MM.1S (cell line): ENCODE results near the gene NTM.

Experiments
- DNase-seq: peaks from one replicate; pipeline ENCODE4 v3.0.0-alpha.2; 2015
- H2AFZ ChIP-seq: fragments of 300-600 bp; sonication (generic); 2 replicates; pipeline ENCODE4 v1.6.0; 2016; ENCODE audit warnings: antibody characterized with exemption, low read length
- H3F3A ChIP-seq: fragments of 300-600 bp; sonication (generic); 2 replicates; pipeline ENCODE4 v1.6.1; 2016; ENCODE audit warnings: mild to moderate bottlenecking, antibody characterized with exemption, low read length, moderate library complexity, mixed read lengths; ENCODE audit not compliant: insufficient read depth
- H3K27ac ChIP-seq: fragments of 300-600 bp; sonication (generic); 2 replicates; pipeline ENCODE4 v1.5.1; 2016; ENCODE audit warnings: mild to moderate bottlenecking, low read length
- H3K27me3 ChIP-seq: fragments of 300-600 bp; sonication (generic); replicated peaks from 2 replicates; pipeline ENCODE4 v1.6.0; 2016; ENCODE audit warnings: low read length; ENCODE audit not compliant: insufficient read depth
- H3K36me3 ChIP-seq: fragments of 300-600 bp; sonication (generic); replicated peaks from 2 replicates; pipeline ENCODE4 v1.6.1; 2016; ENCODE audit warnings: mild to moderate bottlenecking, low read length, mixed read lengths; ENCODE audit not compliant: insufficient read depth
- H3K4me1 ChIP-seq: fragments of 300-600 bp; sonication (generic); 2 replicates; pipeline ENCODE4 v1.6.1; 2016; ENCODE audit warnings: low read length, mixed read lengths
- H3K4me2 ChIP-seq: fragments of 300-600 bp; sonication (generic); 2 replicates; pipeline ENCODE4 v1.6.0; 2016; ENCODE audit warnings: low read depth, low read length
- H3K4me3 ChIP-seq: fragments of 300-600 bp; sonication (generic); 2 replicates; pipeline ENCODE4 v1.5.1; 2016; ENCODE audit warnings: low read length, mixed read lengths
- H3K79me2 ChIP-seq: fragments of 300-600 bp; sonication (generic); 2 replicates; pipeline ENCODE4 v1.6.1; 2016; ENCODE audit warnings: mixed run types, low read length, mixed read lengths
- H3K9ac ChIP-seq: fragments of 300-600 bp; sonication (generic); 2 replicates; pipeline ENCODE4 v1.6.1; 2016; ENCODE audit warnings: low read length, mixed read lengths
- H3K9me2 ChIP-seq: fragments of 300-600 bp; sonication (generic); replicated peaks from 2 replicates; pipeline ENCODE4 v1.6.1; 2016; ENCODE audit warnings: mild to moderate bottlenecking, low read length, mixed read lengths; ENCODE audit not compliant: insufficient read depth
- H3K9me3 ChIP-seq: fragments of 300-600 bp; sonication (generic); replicated peaks from 2 replicates; pipeline ENCODE4 v1.6.1; 2016; ENCODE audit warnings: mild to moderate bottlenecking, low read length, mixed read lengths; ENCODE audit not compliant: insufficient read depth
- H4K20me1 ChIP-seq: fragments of 300-600 bp; sonication (generic); 2 replicates; pipeline ENCODE4 v1.6.1; 2016; ENCODE audit warnings: mild to moderate bottlenecking, low read length, moderate library complexity, mixed read lengths; ENCODE audit not compliant: insufficient read depth
- EZH2 ChIP-seq: fragments of 300-600 bp; sonication (generic); optimal IDR thresholded peaks from 2 replicates; pipeline ENCODE3; 2017; ENCODE audit warnings: low read depth, mild to moderate bottlenecking, antibody characterized with exemption, low read length, mixed read lengths
- EZH2phosphoT487 ChIP-seq: fragments of 300-600 bp; sonication (generic); IDR thresholded peaks from 2 replicates; pipeline ENCODE4 v1.6.1; 2018; ENCODE audit warnings: antibody characterized with exemption, low read length
- TF ChIP-seq, protein P1 (sequence below): fragments of 300-600 bp; sonication (generic); IDR thresholded peaks from 2 replicates; pipeline ENCODE4 v1.5.1; 2016; ENCODE audit warnings: antibody characterized with exemption, low read length, mixed read lengths

Gene NTM

DNA sequence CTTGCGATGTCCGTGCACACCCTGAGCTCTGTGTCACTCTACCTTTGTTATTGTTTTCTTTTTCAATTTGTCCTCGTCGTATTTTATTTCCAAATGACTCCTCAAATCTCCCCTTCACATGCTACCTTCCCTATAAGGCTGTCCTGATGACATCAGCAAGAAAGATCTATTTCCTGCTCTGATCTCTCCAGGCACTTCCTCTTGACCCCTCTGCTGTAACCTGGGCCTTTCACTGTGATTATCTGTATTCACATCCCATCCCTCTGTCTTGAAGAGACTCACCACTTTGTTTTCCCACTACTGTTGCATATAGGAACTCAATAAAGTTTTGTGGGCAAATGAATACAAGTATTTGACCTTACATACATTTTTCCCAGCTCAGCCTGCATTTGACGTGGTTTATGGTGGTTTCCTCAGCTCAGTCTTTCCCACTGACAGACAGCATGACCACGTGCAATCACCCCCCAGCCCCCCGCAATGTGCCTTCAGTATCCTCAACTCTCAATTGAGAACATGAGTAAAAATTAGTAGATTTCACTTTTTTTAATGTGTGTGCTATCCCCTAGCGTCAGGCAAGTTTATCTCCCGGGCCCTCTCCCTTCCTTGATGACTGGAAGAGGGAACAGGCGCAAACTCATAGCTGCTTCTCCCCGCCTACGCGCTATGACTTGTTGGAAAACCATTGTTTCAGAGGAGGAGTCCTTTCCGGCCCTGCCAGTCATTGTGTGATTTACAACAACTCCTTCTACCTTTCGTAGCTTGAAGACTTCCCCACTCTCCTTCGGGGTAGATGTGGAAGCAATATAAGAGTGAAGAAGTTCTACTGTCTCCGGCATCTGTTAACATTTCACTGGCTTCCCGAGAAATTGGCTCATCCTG lies 498.5 kb downstream of the NTM start:
- no peaks in the 10 kb centered on the region for H3K27me3 ChIP-seq
- no peaks in the 10 kb centered on the region for H3K36me3 ChIP-seq
- H3K27ac ChIP-seq: no peak overlapping the region
- no peak for DNase-seq
- no peak overlapping the region for H3K9ac ChIP-seq
- no peak overlapping the region for H2AFZ ChIP-seq
- no peak overlapping the region for H3K4me2 ChIP-seq
- no peaks in the 10 kb centered on the region for H4K20me1 ChIP-seq
- no peaks in the 10 kb centered on the region for H3K9me3 ChIP-seq
- no peaks in the 10 kb centered on the region for H3K4me1 ChIP-seq
- no peak overlapping the region for H3K4me3 ChIP-seq
- H3K9me2 ChIP-seq: no peaks in the 10 kb centered on the region
- H3K79me2 ChIP-seq: no peaks in the 10 kb centered on the region
- H3F3A ChIP-seq: no peaks in the 10 kb centered on the region
- TF ChIP-seq, protein P1, sequence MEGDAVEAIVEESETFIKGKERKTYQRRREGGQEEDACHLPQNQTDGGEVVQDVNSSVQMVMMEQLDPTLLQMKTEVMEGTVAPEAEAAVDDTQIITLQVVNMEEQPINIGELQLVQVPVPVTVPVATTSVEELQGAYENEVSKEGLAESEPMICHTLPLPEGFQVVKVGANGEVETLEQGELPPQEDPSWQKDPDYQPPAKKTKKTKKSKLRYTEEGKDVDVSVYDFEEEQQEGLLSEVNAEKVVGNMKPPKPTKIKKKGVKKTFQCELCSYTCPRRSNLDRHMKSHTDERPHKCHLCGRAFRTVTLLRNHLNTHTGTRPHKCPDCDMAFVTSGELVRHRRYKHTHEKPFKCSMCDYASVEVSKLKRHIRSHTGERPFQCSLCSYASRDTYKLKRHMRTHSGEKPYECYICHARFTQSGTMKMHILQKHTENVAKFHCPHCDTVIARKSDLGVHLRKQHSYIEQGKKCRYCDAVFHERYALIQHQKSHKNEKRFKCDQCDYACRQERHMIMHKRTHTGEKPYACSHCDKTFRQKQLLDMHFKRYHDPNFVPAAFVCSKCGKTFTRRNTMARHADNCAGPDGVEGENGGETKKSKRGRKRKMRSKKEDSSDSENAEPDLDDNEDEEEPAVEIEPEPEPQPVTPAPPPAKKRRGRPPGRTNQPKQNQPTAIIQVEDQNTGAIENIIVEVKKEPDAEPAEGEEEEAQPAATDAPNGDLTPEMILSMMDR: no peak

DNA sequence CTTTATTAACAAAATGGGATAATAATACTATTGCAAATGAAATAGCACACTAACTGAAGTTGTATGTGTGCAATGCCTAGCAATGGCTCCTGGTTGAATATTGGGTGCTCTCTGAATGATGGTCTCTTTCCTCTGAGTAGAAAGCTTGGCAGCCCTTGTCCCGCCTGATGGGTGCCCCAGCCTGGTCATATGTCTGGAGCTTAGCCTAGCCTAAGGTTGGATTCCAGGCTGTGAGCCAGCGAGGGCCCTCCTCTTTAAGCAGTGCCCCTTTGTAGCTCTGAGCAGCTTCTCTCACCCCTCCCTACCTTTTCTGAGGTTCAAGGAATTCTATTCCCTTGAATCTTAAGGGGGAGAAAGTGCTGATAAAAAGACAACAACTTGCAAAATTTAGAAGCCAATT lies 499.9 kb downstream of the NTM start:
- Histone ChIP-seq H3K4me1 (no peaks in the 10 kb centered on the region), H2AFZ (no peak overlapping the region), H3F3A (no peaks in the 10 kb centered on the region), H3K9me2 (no peaks in the 10 kb centered on the region), H3K36me3 (no peaks in the 10 kb centered on the region), H4K20me1 (no peaks in the 10 kb centered on the region), H3K79me2 (no peaks in the 10 kb centered on the region), H3K9me3 (no peaks in the 10 kb centered on the region), H3K4me2 (no peak overlapping the region), H3K27ac (no peak overlapping the region), H3K27me3 (no peaks in the 10 kb centered on the region), H3K9ac (no peak overlapping the region), H3K4me3 (no peak overlapping the region)
- DNase-seq: no peak
- no peak for TF ChIP-seq EZH2
- TF ChIP-seq, protein P1: no peak
- no peak for TF ChIP-seq EZH2phosphoT487

DNA sequence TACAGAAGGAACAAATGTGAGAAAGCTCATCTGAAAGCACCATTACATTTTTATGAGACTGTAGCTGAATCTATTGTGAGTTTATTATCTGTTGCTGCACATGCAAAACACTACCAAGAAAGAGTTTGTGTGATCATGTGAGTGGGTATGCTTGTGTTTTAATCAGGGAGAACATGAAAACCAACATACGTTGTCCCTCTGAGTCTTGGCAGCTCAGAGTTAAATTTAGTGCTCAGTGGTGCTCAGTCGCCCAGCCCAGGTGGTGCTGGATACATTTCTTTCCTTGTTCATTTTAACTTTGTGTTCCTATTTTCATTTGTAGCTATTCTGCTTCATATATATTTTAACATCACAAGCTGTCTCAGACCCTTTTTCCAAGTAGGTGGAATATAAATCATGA lies 500.6 kb downstream of the NTM start:
- Histone ChIP-seq H4K20me1 (no peaks in the 10 kb centered on the region), H3K9me3 (no peaks in the 10 kb centered on the region), H3K9ac (no peak overlapping the region), H3K4me2 (no peak overlapping the region), H3K36me3 (no peaks in the 10 kb centered on the region), H3K4me1 (no peaks in the 10 kb centered on the region), H3K27me3 (no peaks in the 10 kb centered on the region), H3K4me3 (no peak overlapping the region), H3K27ac (no peak overlapping the region), H2AFZ (no peak overlapping the region), H3K9me2 (no peaks in the 10 kb centered on the region), H3K79me2 (no peaks in the 10 kb centered on the region), H3F3A (no peaks in the 10 kb centered on the region)
- no peak for DNase-seq
- TF ChIP-seq EZH2phosphoT487 (no peak), EZH2 (no peak)
- TF ChIP-seq, protein P1: no peak
